Measurements from ENCODE around the gene PLS1. TPM values are rescaled to one million over a fixed set of nuclear protein-coding genes. Genes with fewer than 3 reads are reported as not detected.
"Not testable (repeated sequence)": the region's sequence is repeated elsewhere in the genome, so short reads cannot be mapped to it uniquely, and the experiment has no call there.

Gene PLS1
- total RNA-seq, 2 experiments from 2014 or later: 4.0 to 7.2 TPM

GRCh38 chr3:142603386-142603705, 7.2 kb downstream of the PLS1 start:
- H3K79me2 ChIP-seq (ENCODE audit: insufficient read depth, low read depth, low read length); H4K20me1 ChIP-seq (ENCODE audit: insufficient read depth, low read length); H3K4me2 ChIP-seq (ENCODE audit: low read length); H3K36me3 ChIP-seq (ENCODE audit: insufficient read depth, low read length); BruUV-seq (replicated peaks); H3K9me2 ChIP-seq (ENCODE audit: insufficient read depth, low read length); CTCF ChIA-PET (ENCODE audit: unreplicated experiment); H2AFZ ChIP-seq (ENCODE audit: low read length); intact Hi-C loops (cut with micrococcal nuclease; ENCODE audit: unreplicated experiment); H3K27ac ChIP-seq (ENCODE audit: low read depth, low read length, poor library complexity, severe bottlenecking); H3K4me1 ChIP-seq (ENCODE audit: insufficient read depth, low read length, poor library complexity, severe bottlenecking); H3K4me3 ChIP-seq (ENCODE audit: low read depth, low read length, poor library complexity, severe bottlenecking); H3K9me3 ChIP-seq (ENCODE audit: low read length); DNase-seq (ENCODE audit: low spot score): not testable (repeated sequence)
- POLR2A ChIA-PET: interaction anchor here (1.6 kb wide), 1 partner anchor 21 kb away, joined by 7 read pairs; no protein-coding TSS in a partner anchor

GRCh38 chr3:142604940-142605339, 8.7 kb downstream of the PLS1 start:
- Histone ChIP-seq H3K4me3 (ENCODE audit: low read depth, low read length, poor library complexity, severe bottlenecking) (no peak overlapping the region), H4K20me1 (ENCODE audit: insufficient read depth, low read length) (no peaks in the 10 kb centered on the region), H3K9me3 (ENCODE audit: low read length) (no peaks in the 10 kb centered on the region), H2AFZ (ENCODE audit: low read length) (no peak overlapping the region), H3K4me1 (ENCODE audit: insufficient read depth, low read length, poor library complexity, severe bottlenecking) (peaks cover 7% of the 10 kb centered on the region), H3K4me2 (ENCODE audit: low read length) (no peak overlapping the region), H3K79me2 (ENCODE audit: insufficient read depth, low read depth, low read length) (no peaks in the 10 kb centered on the region), H3K36me3 (ENCODE audit: insufficient read depth, low read length) (no peaks in the 10 kb centered on the region), H3K27ac (ENCODE audit: low read depth, low read length, poor library complexity, severe bottlenecking) (no peak overlapping the region), H3K9me2 (ENCODE audit: insufficient read depth, low read length) (no peaks in the 10 kb centered on the region)
- ChIA-PET CTCF (ENCODE audit: unreplicated experiment) (interaction anchor here (0.5 kb wide), 1 partner anchor 85 kb away, joined by 3 read pairs; no protein-coding TSS in a partner anchor), POLR2A (no interaction called here)
- no peak for DNase-seq (ENCODE audit: low spot score)
- BruUV-seq (replicated peaks): no TSS peak
- TF ChIP-seq CTCF (conservative IDR thresholded peaks at IDR 0.05; ENCODE audit: low read length) (no peak), EZH2phosphoT487 (IDR thresholded peaks at IDR 0.05; ENCODE audit: borderline replicate concordance, low read depth, low read length) (no peak)
- intact Hi-C loops (cut with micrococcal nuclease; ENCODE audit: unreplicated experiment): no loop called here

GRCh38 chr3:142608631-142609030, 12.4 kb downstream of the PLS1 start:
- no peaks in the 10 kb centered on the region for H3K4me1 ChIP-seq (ENCODE audit: insufficient read depth, low read length, poor library complexity, severe bottlenecking)
- H3K27ac ChIP-seq (ENCODE audit: low read depth, low read length, poor library complexity, severe bottlenecking): no peak overlapping the region
- H2AFZ ChIP-seq (ENCODE audit: low read length): no peak overlapping the region
- no peak overlapping the region for H3K4me3 ChIP-seq (ENCODE audit: low read depth, low read length, poor library complexity, severe bottlenecking)
- intact Hi-C loops (cut with micrococcal nuclease; ENCODE audit: unreplicated experiment): no loop called here
- H3K9me2 ChIP-seq (ENCODE audit: insufficient read depth, low read length): no peaks in the 10 kb centered on the region
- H3K4me2 ChIP-seq (ENCODE audit: low read length): no peak overlapping the region
- TF ChIP-seq CTCF (conservative IDR thresholded peaks at IDR 0.05; ENCODE audit: low read length) (no peak), EZH2phosphoT487 (IDR thresholded peaks at IDR 0.05; ENCODE audit: borderline replicate concordance, low read depth, low read length) (no peak)
- CTCF ChIA-PET (ENCODE audit: unreplicated experiment): interaction anchor here (1.4 kb wide), 1 partner anchor 11 kb away, joined by 3 read pairs; no protein-coding TSS in a partner anchor
- DNase-seq (ENCODE audit: low spot score): no peak
- BruUV-seq (replicated peaks): no TSS peak
- H4K20me1 ChIP-seq (ENCODE audit: insufficient read depth, low read length): no peaks in the 10 kb centered on the region
- no peaks in the 10 kb centered on the region for H3K9me3 ChIP-seq (ENCODE audit: low read length)
- no peaks in the 10 kb centered on the region for H3K36me3 ChIP-seq (ENCODE audit: insufficient read depth, low read length)
- no peaks in the 10 kb centered on the region for H3K79me2 ChIP-seq (ENCODE audit: insufficient read depth, low read depth, low read length)
- POLR2A ChIA-PET: interaction anchor here (1.5 to 1.6 kb wide), 2 partner anchors 15 to 26 kb away, joined by 3 to 5 read pairs; no protein-coding TSS in a partner anchor

Measured in OCI-LY7 (cell line).